ENCODE measurements around the gene FBXO31.
A peak's percentile ranks its signal among the peaks of the same experiment; 100 is the strongest.

FBXO31 gene

GRCh38 chr16:87316923-87317749 lies 66.4 kb downstream of the FBXO31 start, which contains the start of gene C16orf95:
Gene C16orf95, minus strand, starts transcription at chr16:87317392. Its CDS starts 150 bp downstream, at chr16:87317242.
- Histone ChIP-seq H3K36me3 (ENCODE audit: insufficient read depth, low read length) (peaks cover 6% of the 10 kb centered on the region), H2AFZ (ENCODE audit: low read depth, low read length) (peak within 1 kb of the TSS; percentile 81), H3K9me3 (ENCODE audit: low read length) (no peaks in the 10 kb centered on the region), H3K4me3 (ENCODE audit: low read length) (peak within 1 kb of the TSS; percentile 92), H3K4me1 (ENCODE audit: insufficient read depth, low read length) (peaks cover 8% of the 10 kb centered on the region), H3K27me3 (ENCODE audit: insufficient read depth, low read length) (no peaks in the 10 kb centered on the region)

- Histone ChIP-seq H3K27me3 (ENCODE audit: insufficient read depth, low read length) (no peaks in the 10 kb centered on the region), H3K4me1 (ENCODE audit: insufficient read depth, low read length) (peaks cover 15% of the 10 kb centered on the region), H2AFZ (ENCODE audit: low read depth, low read length) (peak overlapping the region; percentile 81), H3K36me3 (ENCODE audit: insufficient read depth, low read length) (peaks cover 6% of the 10 kb centered on the region), H3K4me3 (ENCODE audit: low read length) (peak overlapping the region; percentile 92), H3K9me3 (ENCODE audit: low read length) (no peaks in the 10 kb centered on the region)
These were observed 67.1 kb downstream of the FBXO31 start for GRCh38 chr16:87316450-87316922.

GRCh38 chr16:87314990-87315420 lies 68.6 kb downstream of the FBXO31 start:
- Histone ChIP-seq H3K9me3 (ENCODE audit: low read length) (no peaks in the 10 kb centered on the region), H3K36me3 (ENCODE audit: insufficient read depth, low read length) (peaks cover 5% of the 10 kb centered on the region), H3K27me3 (ENCODE audit: insufficient read depth, low read length) (no peaks in the 10 kb centered on the region), H3K4me3 (ENCODE audit: low read length) (no peak overlapping the region), H2AFZ (ENCODE audit: low read depth, low read length) (no peak overlapping the region), H3K4me1 (ENCODE audit: insufficient read depth, low read length) (peaks cover 17% of the 10 kb centered on the region)

GRCh38 chr16:87312008-87312407 lies 71.6 kb downstream of the FBXO31 start:
- peaks cover 4% of the 10 kb centered on the region for H3K9me3 ChIP-seq (ENCODE audit: low read length)
- no peak overlapping the region for H3K4me3 ChIP-seq (ENCODE audit: low read length)
- no peak overlapping the region for H2AFZ ChIP-seq (ENCODE audit: low read depth, low read length)
- H3K4me1 ChIP-seq (ENCODE audit: insufficient read depth, low read length) = peaks cover 9% of the 10 kb centered on the region
- H3K36me3 ChIP-seq (ENCODE audit: insufficient read depth, low read length) = no peaks in the 10 kb centered on the region
- H3K27me3 ChIP-seq (ENCODE audit: insufficient read depth, low read length) = no peaks in the 10 kb centered on the region

GRCh38 chr16:87311387-87311786 lies 72.2 kb downstream of the FBXO31 start:
- Histone ChIP-seq H3K4me3 (ENCODE audit: low read length) (no peak overlapping the region), H3K36me3 (ENCODE audit: insufficient read depth, low read length) (no peaks in the 10 kb centered on the region), H3K4me1 (ENCODE audit: insufficient read depth, low read length) (peaks cover 9% of the 10 kb centered on the region), H3K9me3 (ENCODE audit: low read length) (peaks cover 4% of the 10 kb centered on the region), H3K27me3 (ENCODE audit: insufficient read depth, low read length) (no peaks in the 10 kb centered on the region), H2AFZ (ENCODE audit: low read depth, low read length) (no peak overlapping the region)

DNA sequence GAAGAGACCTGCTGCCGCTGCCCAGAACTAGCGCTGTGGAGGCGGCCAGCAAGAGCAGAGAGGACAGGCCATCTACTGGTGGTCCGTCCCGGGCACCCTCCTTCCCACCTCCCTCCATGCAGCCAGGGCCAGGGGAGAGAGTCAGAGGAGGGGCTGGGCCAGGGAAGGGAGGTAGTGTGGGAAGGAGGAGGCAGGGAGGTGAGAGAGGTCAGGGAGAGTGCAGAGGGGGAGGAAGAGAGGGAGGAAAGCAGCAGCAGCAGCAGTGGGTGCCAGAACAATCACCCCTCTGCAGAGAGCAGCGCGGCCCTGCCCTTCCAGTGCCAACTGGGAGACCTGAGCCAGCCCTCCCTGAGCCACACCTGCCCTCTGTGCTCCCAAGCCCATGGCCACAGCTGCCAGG lies 73.0 kb downstream of the FBXO31 start:
- Histone ChIP-seq H2AFZ (ENCODE audit: low read depth, low read length) (no peak overlapping the region), H3K4me3 (ENCODE audit: low read length) (no peak overlapping the region), H3K9me3 (ENCODE audit: low read length) (peaks cover 4% of the 10 kb centered on the region), H3K27me3 (ENCODE audit: insufficient read depth, low read length) (no peaks in the 10 kb centered on the region), H3K4me1 (ENCODE audit: insufficient read depth, low read length) (peaks cover 9% of the 10 kb centered on the region), H3K36me3 (ENCODE audit: insufficient read depth, low read length) (no peaks in the 10 kb centered on the region)

DNA sequence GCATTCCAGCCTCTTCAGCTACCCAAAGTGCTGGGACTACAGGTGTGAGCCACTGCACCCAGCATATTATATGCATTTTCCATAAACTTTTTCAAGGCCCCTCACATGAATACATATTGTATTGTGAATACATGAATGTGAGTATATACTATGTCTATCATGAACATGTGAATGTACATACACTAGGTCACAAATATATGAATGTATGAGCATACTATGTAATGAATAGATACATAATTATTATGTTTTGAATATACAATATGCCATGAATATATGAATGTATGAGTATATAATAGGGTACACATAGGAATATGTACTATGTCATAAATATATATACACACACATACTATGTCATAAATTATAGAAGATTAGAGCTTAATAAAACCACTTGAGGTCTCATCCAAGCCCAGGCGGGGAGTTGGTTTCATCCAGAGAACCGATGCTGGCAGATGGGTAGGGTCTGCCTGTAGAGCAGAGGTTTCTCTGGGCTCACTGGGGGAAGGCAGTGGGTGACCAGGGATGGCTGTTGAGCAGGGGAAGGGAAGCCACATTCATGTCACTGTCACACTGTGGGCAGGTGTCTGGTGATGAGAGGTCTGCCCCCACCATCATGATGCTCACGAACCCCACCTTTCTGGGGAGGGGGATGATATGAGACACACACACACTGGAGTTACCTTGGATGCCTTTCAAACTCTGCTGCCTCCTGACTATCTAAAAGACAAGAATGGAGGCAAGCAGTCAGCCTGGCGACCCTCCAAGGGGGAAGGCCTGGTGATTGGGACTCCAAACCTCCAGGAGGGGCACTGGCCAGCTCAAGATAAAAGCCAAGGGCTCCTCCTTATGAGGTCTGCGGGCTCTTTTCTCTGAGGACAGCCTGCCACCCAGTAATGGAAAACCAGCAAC lies 73.7 kb downstream of the FBXO31 start:
- peaks cover 4% of the 10 kb centered on the region for H3K9me3 ChIP-seq (ENCODE audit: low read length)
- peaks cover 9% of the 10 kb centered on the region for H3K4me1 ChIP-seq (ENCODE audit: insufficient read depth, low read length)
- H3K27me3 ChIP-seq (ENCODE audit: insufficient read depth, low read length) = no peaks in the 10 kb centered on the region
- no peak overlapping the region for H3K4me3 ChIP-seq (ENCODE audit: low read length)
- no peaks in the 10 kb centered on the region for H3K36me3 ChIP-seq (ENCODE audit: insufficient read depth, low read length)
- no peak overlapping the region for H2AFZ ChIP-seq (ENCODE audit: low read depth, low read length)

DNA sequence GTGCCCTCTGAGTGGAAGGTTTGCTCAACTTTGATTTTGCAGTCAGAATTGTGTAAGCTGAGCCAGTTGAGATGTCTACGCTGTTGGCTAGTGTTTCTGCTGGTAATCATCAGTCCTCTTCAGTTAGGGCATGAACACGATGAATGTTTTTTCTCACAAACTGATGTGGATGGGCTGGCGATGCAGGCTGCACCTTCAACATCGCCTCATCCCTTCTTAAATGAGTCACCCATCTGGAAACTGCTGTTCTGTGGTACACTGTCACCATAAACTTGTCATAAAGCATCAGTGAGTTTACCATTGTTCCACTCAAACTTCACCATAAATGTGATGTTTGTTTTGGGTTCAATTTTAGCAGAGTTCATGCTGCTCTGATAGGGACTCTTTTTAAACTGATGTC lies 74.8 kb downstream of the FBXO31 start:
- Histone ChIP-seq H3K4me1 (ENCODE audit: insufficient read depth, low read length) (peaks cover 9% of the 10 kb centered on the region), H3K9me3 (ENCODE audit: low read length) (peaks cover 4% of the 10 kb centered on the region), H3K27me3 (ENCODE audit: insufficient read depth, low read length) (no peaks in the 10 kb centered on the region), H3K36me3 (ENCODE audit: insufficient read depth, low read length) (no peaks in the 10 kb centered on the region), H3K4me3 (ENCODE audit: low read length) (no peak overlapping the region), H2AFZ (ENCODE audit: low read depth, low read length) (no peak overlapping the region)

DNA sequence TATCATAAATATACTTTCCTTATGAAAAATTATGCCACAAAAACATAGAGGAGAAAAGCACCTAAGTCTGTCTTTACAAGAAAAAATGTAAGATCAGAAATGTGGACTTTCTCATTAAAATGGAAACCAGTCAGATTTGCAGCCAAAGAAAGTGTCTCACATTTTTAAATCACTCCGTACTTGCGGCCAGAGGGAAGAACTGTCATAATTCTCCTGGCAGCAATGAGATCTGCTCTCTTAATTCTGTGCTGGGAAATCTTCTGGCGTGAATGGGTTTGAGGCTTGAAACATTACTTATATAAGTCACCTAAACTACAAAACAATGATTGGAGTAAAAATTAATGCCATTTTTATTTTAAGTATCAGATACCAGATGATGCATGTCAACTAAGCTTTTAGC lies 77.1 kb downstream of the FBXO31 start:
- no peaks in the 10 kb centered on the region for H3K36me3 ChIP-seq (ENCODE audit: insufficient read depth, low read length)

DNA sequence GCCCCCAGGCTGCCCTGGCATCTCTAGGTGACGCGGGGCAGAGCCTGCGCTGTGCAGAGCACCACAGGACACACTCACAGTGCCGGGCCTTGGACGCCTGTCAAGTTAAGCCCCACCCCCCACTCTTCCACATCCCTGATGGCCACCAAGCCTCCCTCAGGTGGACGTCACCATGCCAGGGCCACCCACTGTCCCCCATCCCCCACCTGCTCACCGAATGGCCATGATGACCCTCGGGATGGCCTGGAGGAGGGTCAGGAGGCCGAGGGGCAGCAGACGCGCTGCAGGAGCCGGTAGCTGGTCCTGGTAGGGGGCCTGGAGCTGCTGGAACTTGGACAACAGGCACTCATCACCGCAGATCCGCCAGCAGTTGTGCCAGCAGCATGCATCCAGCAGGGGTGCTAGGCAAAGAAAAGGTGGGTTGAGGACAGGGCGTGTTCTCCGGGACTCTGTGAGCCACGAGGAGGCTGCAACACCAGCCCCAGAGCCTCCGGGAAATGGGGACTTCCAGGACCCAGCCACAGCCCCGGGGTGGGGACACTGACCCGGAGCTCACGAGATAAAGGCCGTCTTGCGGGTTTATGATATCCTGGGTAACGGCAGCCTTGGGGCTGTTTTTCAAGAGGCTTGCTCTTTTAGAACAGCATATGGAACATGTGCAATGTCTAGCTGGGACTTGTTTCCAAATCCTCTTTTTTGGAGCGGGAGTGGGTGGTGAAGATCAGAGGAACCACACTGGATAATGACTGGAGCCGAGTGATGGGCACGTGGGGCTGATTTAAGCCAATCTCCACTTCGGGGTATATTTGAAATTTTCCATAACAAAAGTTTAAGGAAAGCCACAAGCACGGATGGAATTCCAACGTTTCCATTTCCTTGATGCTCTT lies 77.8 kb downstream of the FBXO31 start:
- Histone ChIP-seq H3K4me1 (ENCODE audit: insufficient read depth, low read length) (no peaks in the 10 kb centered on the region), H3K36me3 (ENCODE audit: insufficient read depth, low read length) (no peaks in the 10 kb centered on the region), H3K4me3 (ENCODE audit: low read length) (no peak overlapping the region), H2AFZ (ENCODE audit: low read depth, low read length) (no peak overlapping the region), H3K9me3 (ENCODE audit: low read length) (peaks cover 4% of the 10 kb centered on the region), H3K27me3 (ENCODE audit: insufficient read depth, low read length) (no peaks in the 10 kb centered on the region)

More for the DNA sequence above, 77.1 kb downstream of the FBXO31 start:
- H3K4me3 ChIP-seq (ENCODE audit: low read length) = no peak overlapping the region
- peaks cover 2% of the 10 kb centered on the region for H3K4me1 ChIP-seq (ENCODE audit: insufficient read depth, low read length)
- H3K9me3 ChIP-seq (ENCODE audit: low read length) = peaks cover 4% of the 10 kb centered on the region
- no peaks in the 10 kb centered on the region for H3K27me3 ChIP-seq (ENCODE audit: insufficient read depth, low read length)
- H2AFZ ChIP-seq (ENCODE audit: low read depth, low read length) = no peak overlapping the region

GRCh38 chr16:87304951-87305350 lies 78.6 kb downstream of the FBXO31 start:
- H3K27me3 ChIP-seq (ENCODE audit: insufficient read depth, low read length) = no peaks in the 10 kb centered on the region
- no peaks in the 10 kb centered on the region for H3K36me3 ChIP-seq (ENCODE audit: insufficient read depth, low read length)
- no peak overlapping the region for H2AFZ ChIP-seq (ENCODE audit: low read depth, low read length)
- no peak overlapping the region for H3K4me3 ChIP-seq (ENCODE audit: low read length)
- peaks cover 4% of the 10 kb centered on the region for H3K9me3 ChIP-seq (ENCODE audit: low read length)
- no peaks in the 10 kb centered on the region for H3K4me1 ChIP-seq (ENCODE audit: insufficient read depth, low read length)

- Histone ChIP-seq H3K9me3 (ENCODE audit: low read length) (peaks cover 4% of the 10 kb centered on the region), H3K36me3 (ENCODE audit: insufficient read depth, low read length) (no peaks in the 10 kb centered on the region), H3K4me1 (ENCODE audit: insufficient read depth, low read length) (no peaks in the 10 kb centered on the region), H3K27me3 (ENCODE audit: insufficient read depth, low read length) (no peaks in the 10 kb centered on the region), H3K4me3 (ENCODE audit: low read length) (no peak overlapping the region), H2AFZ (ENCODE audit: low read depth, low read length) (no peak overlapping the region)
These were observed 79.5 kb downstream of the FBXO31 start for GRCh38 chr16:87303962-87304521.

Data from neuron (in vitro differentiated cells).